ENCODE results near the gene TRAF3.

Gene TRAF3

GRCh38 chr14:102917469-102918211 lies 140.4 kb downstream of the TRAF3 start:
- Histone ChIP-seq H3K4me3 (ENCODE audit: low read depth, low read length) (no peak overlapping the region), H3K27me3 (peaks cover 9% of the 10 kb centered on the region), H3K4me1 (no peaks in the 10 kb centered on the region), H3K9me3 (no peaks in the 10 kb centered on the region), H3K36me3 (no peaks in the 10 kb centered on the region)
- TF ChIP-seq, protein P1, sequence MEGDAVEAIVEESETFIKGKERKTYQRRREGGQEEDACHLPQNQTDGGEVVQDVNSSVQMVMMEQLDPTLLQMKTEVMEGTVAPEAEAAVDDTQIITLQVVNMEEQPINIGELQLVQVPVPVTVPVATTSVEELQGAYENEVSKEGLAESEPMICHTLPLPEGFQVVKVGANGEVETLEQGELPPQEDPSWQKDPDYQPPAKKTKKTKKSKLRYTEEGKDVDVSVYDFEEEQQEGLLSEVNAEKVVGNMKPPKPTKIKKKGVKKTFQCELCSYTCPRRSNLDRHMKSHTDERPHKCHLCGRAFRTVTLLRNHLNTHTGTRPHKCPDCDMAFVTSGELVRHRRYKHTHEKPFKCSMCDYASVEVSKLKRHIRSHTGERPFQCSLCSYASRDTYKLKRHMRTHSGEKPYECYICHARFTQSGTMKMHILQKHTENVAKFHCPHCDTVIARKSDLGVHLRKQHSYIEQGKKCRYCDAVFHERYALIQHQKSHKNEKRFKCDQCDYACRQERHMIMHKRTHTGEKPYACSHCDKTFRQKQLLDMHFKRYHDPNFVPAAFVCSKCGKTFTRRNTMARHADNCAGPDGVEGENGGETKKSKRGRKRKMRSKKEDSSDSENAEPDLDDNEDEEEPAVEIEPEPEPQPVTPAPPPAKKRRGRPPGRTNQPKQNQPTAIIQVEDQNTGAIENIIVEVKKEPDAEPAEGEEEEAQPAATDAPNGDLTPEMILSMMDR (IDR thresholded peaks at IDR 0.05; ENCODE audit: low read depth, low read length), result peak; percentile 86
- DNase-seq, result peak; percentile 83

DNA sequence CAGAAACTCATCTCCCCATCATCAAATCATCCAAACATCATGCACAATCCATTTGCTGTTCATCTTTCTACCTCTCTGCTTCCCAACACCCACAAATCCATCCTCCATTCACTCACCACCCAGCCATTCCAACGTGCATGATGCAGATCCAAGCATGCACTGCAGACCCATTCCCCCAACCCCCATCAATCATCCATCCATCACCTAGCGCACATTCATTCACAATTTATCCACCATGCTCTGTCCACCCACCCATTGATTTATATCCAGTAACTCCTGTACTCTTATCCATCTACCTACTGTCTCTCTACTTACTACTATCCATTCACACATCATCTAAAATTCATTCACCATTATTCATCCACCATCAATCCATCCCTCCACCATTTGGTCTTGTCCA lies 141.2 kb downstream of the TRAF3 start:
- peaks cover 17% of the 10 kb centered on the region for H3K27me3 ChIP-seq
- H3K36me3 ChIP-seq, result no peaks in the 10 kb centered on the region
- H3K4me1 ChIP-seq, result no peaks in the 10 kb centered on the region

DNA sequence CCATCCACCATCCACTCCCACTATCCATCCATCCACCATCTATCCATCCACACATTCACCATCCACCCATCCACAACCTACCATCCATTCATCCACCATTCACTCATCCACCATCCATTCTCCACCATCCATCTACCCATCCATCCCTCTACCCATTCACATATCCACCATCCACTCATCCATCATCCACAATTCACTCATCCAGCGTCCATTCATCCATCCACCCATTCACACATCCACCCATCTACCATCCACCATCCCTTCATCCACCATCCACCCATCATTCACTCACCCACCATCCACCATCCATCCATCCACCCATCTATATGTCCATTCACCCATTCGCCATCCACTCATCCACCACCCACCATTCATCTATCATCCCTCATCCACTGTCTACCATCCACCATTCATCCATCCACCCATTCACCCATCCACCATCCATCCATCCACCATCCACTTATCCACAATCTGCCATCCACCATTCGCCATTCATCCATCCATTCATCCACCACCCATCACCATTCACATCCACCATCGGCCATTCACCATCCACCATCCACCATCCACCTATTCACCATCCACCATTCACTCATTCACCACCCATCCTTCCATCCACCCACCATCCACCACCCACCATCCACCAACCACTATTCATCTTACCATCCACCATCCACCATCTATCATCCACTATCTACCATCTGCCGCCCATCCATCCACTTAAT lies 143.2 kb downstream of the TRAF3 start:
- peaks cover 27% of the 10 kb centered on the region for H3K27me3 ChIP-seq
- H3K4me1 ChIP-seq, result no peaks in the 10 kb centered on the region
- no peak overlapping the region for H3K4me3 ChIP-seq (ENCODE audit: low read depth, low read length)
- no peaks in the 10 kb centered on the region for H3K9me3 ChIP-seq
- no peak for DNase-seq
- H3K36me3 ChIP-seq, result no peaks in the 10 kb centered on the region
- TF ChIP-seq, protein P1 (IDR thresholded peaks at IDR 0.05; ENCODE audit: low read depth, low read length), result no peak

More for the DNA sequence above, 141.2 kb downstream of the TRAF3 start:
- Histone ChIP-seq H3K9me3 (no peaks in the 10 kb centered on the region), H3K4me3 (ENCODE audit: low read depth, low read length) (no peak overlapping the region)
- TF ChIP-seq, protein P1 (IDR thresholded peaks at IDR 0.05; ENCODE audit: low read depth, low read length), result no peak
- DNase-seq, result no peak

DNA sequence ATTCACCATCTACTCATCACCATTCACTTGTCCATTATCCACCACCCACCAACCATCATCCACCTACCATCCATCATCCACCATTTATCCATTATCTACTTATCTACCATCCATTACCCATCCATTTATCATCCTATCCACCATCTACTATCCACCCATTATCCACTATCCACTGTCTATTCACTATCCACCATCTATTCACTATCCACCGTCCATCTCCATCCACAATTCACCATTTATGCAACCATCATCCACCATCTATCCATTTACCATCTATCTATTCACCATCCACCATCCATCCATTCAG lies 143.7 kb downstream of the TRAF3 start:
- TF ChIP-seq, protein P1 (IDR thresholded peaks at IDR 0.05; ENCODE audit: low read depth, low read length), result no peak
- H3K4me1 ChIP-seq, result no peaks in the 10 kb centered on the region
- peaks cover 27% of the 10 kb centered on the region for H3K27me3 ChIP-seq
- no peaks in the 10 kb centered on the region for H3K9me3 ChIP-seq
- H3K36me3 ChIP-seq, result no peaks in the 10 kb centered on the region
- H3K4me3 ChIP-seq (ENCODE audit: low read depth, low read length), result no peak overlapping the region
- no peak for DNase-seq

- Histone ChIP-seq H3K9me3 (no peaks in the 10 kb centered on the region), H3K4me3 (ENCODE audit: low read depth, low read length) (no peak within 1 kb of the TSS), H3K36me3 (no peaks in the 10 kb centered on the region), H3K4me1 (no peaks in the 10 kb centered on the region), H3K27me3 (peaks cover 27% of the 10 kb centered on the region)
- DNase-seq, result peak; percentile 9
- TF ChIP-seq, protein P1 (IDR thresholded peaks at IDR 0.05; ENCODE audit: low read depth, low read length), result no peak
Observed at GRCh38 chr14:102922490-102923200, 145.4 kb downstream of the TRAF3 start, which contains the start of gene AMN. Gene AMN, plus strand, starts transcription at chr14:102922663. Its CDS starts 26 bp downstream, at chr14:102922689.

Measured in BE2C (cell line).